22Rv1 (cell line): Measurements from ENCODE around the gene CAMTA1.

Source experiments
- ZFX ChIP-seq: fragments of 450-650 bp; IDR thresholded peaks from 2 replicates; pipeline ENCODE4 v1.6.1; 2017; ENCODE audit warnings: antibody characterized with exemption, borderline replicate concordance
- TF ChIP-seq, protein P1 (sequence below): fragments of 450-650 bp; IDR thresholded peaks from 2 replicates; pipeline ENCODE4 v1.5.1; 2017; ENCODE audit warnings: mild to moderate bottlenecking

DNA sequence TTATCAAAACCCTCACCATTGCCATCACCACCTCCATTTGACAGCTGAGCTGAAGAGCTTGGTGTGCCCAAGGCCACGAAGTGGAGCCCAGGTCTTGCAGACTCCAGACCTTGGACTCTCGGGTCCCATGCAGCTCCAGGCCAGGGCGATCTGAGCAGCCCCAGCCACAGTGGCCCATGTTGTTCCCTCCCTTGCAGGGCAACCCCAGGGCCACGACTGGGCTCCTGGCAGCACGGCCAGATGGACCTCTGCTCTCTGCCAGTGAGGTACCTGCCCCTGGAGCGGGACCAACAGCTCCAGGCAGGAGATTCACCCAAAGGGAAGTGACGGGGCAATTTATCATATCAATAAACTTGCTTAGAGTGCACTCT, 803.2 kb downstream of the CAMTA1 start:
- TF ChIP-seq, protein P1, sequence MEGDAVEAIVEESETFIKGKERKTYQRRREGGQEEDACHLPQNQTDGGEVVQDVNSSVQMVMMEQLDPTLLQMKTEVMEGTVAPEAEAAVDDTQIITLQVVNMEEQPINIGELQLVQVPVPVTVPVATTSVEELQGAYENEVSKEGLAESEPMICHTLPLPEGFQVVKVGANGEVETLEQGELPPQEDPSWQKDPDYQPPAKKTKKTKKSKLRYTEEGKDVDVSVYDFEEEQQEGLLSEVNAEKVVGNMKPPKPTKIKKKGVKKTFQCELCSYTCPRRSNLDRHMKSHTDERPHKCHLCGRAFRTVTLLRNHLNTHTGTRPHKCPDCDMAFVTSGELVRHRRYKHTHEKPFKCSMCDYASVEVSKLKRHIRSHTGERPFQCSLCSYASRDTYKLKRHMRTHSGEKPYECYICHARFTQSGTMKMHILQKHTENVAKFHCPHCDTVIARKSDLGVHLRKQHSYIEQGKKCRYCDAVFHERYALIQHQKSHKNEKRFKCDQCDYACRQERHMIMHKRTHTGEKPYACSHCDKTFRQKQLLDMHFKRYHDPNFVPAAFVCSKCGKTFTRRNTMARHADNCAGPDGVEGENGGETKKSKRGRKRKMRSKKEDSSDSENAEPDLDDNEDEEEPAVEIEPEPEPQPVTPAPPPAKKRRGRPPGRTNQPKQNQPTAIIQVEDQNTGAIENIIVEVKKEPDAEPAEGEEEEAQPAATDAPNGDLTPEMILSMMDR = no peak
- TF ChIP-seq ZFX = no peak
